Left lung (tissue), 10 donors: ENCODE results near the gene CCDC57. TPM values are rescaled to one million over a fixed set of nuclear protein-coding genes. Genes with fewer than 3 reads are reported as not detected.

Experiments
- ATAC-seq: fragments of 200-7000 bp; cut with Tn5 transposase; one replicate; pipeline ENCODE4 v1.9.1; 2020; ENCODE audit warnings: moderate library complexity
- DNase-seq, 4 donors: peaks; one replicate each; pipeline ENCODE4 v3.0.0-alpha.2; 2013 to 2020
- H3K27ac ChIP-seq, 2 donors: fragments of 200-600 bp; sonication (generic) in 1 of 2; one replicate each; pipeline versions ENCODE4 v1.5.0 to v1.8.0; 2020 to 2021
- H3K27me3 ChIP-seq, 2 donors: fragments of 200-600 bp; sonication (generic) in 1 of 2; one replicate each; pipeline versions ENCODE4 v1.5.0 to v1.8.0; 2020 to 2021
- H3K36me3 ChIP-seq, 2 donors: fragments of 200-600 bp; sonication (generic) in 1 of 2; one replicate each; pipeline versions ENCODE4 v1.5.0 to v1.8.0; 2020 to 2021
- H3K4me1 ChIP-seq, 2 donors: fragments of 200-600 bp; one replicate each; pipeline ENCODE4 v1.8.0; 2021
- H3K4me3 ChIP-seq, 2 donors: fragments of 200-600 bp; sonication (generic) in 1 of 2; one replicate each; pipeline versions ENCODE4 v1.5.0 to v1.8.0; 2020 to 2021; ENCODE audit warnings: mild to moderate bottlenecking in 1 of 2
- H3K9me3 ChIP-seq, 2 donors: fragments of 200-600 bp; sonication (generic) in 1 of 2; one replicate each; pipeline versions ENCODE4 v1.5.0 to v1.8.0; 2020 to 2021
- intact Hi-C, 2 donors: fragments of 100-400 bp; cut with DNase I; formaldehyde crosslinking; loops; one replicate each; pipeline versions ENCODE4 v1.11.2 to v1.14.2; 2022
- polyA plus RNA-seq, 6 donors: library from polyadenylated mRNA; unstranded; fragments of 120-200 nt; gene quantifications; one replicate each; pipeline ENCODE4 v1.2.1, GENCODE V29; 2013; ENCODE audit not compliant: insufficient read length in 6 of 6
- total RNA-seq, 2 donors: library from RNA; stranded (reverse); fragmentation: NEBNext Ultra II Directional; extraction: Animal tissue kit (Norgen Biotek cat#: 25700); gene quantifications; one replicate each; pipeline ENCODE4 v1.2.1, GENCODE V29; 2021
- TF ChIP-seq, protein P1 (sequence below), 2 donors: fragments of 200-600 bp; sonication (generic) in 1 of 2; IDR thresholded peaks; one replicate each; pipeline versions ENCODE4 v1.5.0 to v1.8.0; 2021; ENCODE audit warnings: antibody characterized with exemption in 2 of 2
- donor health status: DM: no; HTN: yes; CAD: no.
- donor health status: DM: no; HTN: no; CAD: no.

CCDC57 gene
- total and polyA plus RNA-seq, 8 donors = 41.7 to 73.4 (median 59.8) TPM

DNA sequence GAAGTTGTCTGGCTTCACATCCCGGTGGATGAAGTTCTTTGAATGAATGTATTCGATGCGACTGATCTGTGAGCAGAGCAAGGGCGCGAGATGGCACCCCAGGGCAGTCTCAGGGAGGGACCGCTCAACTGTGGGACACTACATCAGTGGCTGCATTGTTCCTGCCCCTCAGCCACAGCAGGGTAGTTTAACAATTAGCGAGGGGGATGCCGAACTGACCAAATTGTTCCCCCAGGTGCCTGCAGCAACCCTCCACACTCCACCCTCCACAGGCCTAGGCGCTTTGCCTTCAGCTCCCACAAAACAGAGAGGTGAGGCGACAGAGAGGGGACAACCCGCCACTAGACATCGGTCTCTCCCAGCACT lies 40.5 kb upstream of the CCDC57 start:
- DNase-seq = peak in 1 of 4 donors; percentile 27
- no peak overlapping the region for H3K4me3 ChIP-seq
- H3K27ac ChIP-seq = no peak overlapping the region
- no peaks in the 10 kb centered on the region for H3K27me3 ChIP-seq
- no peak for ATAC-seq
- intact Hi-C loops = no loop called here
- H3K9me3 ChIP-seq = no peaks in the 10 kb centered on the region
- peaks cover 10 to 88% of the 10 kb centered on the region in 2 donors for H3K36me3 ChIP-seq
- H3K4me1 ChIP-seq = peaks cover 0 to 2% of the 10 kb centered on the region in 2 donors
- TF ChIP-seq, protein P1, sequence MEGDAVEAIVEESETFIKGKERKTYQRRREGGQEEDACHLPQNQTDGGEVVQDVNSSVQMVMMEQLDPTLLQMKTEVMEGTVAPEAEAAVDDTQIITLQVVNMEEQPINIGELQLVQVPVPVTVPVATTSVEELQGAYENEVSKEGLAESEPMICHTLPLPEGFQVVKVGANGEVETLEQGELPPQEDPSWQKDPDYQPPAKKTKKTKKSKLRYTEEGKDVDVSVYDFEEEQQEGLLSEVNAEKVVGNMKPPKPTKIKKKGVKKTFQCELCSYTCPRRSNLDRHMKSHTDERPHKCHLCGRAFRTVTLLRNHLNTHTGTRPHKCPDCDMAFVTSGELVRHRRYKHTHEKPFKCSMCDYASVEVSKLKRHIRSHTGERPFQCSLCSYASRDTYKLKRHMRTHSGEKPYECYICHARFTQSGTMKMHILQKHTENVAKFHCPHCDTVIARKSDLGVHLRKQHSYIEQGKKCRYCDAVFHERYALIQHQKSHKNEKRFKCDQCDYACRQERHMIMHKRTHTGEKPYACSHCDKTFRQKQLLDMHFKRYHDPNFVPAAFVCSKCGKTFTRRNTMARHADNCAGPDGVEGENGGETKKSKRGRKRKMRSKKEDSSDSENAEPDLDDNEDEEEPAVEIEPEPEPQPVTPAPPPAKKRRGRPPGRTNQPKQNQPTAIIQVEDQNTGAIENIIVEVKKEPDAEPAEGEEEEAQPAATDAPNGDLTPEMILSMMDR (IDR thresholded peaks at IDR 0.05) = no peak

DNA sequence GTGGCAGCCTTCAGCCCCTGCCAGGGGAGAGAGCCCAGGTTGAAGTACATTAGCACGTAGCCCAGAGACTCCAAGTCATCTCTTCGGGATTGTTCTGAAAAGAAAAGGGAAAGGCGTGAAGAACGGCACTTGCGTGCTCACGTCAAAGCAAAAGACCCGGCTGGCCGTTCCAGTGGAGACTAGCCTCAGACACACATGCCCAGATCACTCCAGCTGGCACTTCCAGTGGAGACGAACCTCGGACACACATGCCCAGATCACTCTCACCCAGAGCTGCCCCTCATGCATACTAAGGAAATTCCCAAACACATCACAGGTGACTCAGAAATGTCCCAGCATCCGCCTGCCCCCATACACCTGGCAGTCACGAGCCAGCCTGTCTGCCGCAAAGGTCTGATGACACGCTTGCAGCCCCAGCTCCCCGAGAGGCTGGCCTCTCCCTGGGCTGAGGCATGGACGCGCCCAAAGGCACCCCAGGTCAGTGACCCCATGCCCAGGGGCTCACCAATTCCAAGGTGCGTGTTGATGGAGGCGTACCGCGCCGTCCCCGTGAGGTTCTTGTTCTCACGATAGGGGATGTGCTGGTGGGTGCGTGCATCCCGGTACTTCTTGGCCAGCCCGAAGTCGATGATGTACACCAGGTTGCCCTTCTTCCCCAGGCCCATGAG lies 40.0 kb upstream of the CCDC57 start:
- DNase-seq = peak in 1 of 4 donors; percentile 78
- H3K27me3 ChIP-seq = no peaks in the 10 kb centered on the region
- peaks cover 0 to 7% of the 10 kb centered on the region in 2 donors for H3K4me1 ChIP-seq
- no peaks in the 10 kb centered on the region for H3K9me3 ChIP-seq
- no peak overlapping the region for H3K27ac ChIP-seq
- peaks cover 10 to 88% of the 10 kb centered on the region in 2 donors for H3K36me3 ChIP-seq
- no peak for ATAC-seq
- TF ChIP-seq, protein P1 (IDR thresholded peaks at IDR 0.05) = no peak
- no peak overlapping the region for H3K4me3 ChIP-seq
- intact Hi-C loops = no loop called here

DNA sequence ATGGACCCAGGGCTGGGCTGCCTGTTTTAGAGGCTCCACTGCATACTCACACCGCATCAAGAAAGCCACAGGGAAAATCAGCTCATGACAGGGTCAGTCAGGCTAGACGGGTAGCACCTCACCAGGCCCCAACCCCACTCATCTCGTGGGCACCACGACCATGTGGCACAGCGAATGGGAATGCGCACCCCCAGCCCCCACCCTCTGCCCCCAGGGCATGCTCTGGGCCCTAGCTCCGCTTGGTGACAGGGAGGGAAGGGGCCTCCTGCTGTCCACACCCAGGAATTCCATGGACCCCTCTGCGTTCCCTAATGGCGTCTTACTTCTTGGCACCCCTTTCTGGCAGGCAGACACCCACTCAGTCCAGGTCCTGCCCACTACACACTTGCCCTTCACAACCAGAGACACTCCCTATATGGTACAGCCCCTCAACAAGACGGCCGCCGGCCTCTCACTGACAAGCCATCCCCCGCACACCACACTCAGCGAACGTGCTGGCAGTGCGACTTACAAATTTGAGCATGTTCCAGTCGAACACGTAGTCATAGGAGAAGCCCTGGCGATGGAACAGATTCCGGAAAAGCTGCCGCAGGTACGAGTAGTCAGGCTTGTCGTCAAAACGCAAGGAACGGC lies 38.3 kb upstream of the CCDC57 start:
- intact Hi-C loops = no loop called here
- no peak overlapping the region for H3K4me3 ChIP-seq
- H3K9me3 ChIP-seq = no peaks in the 10 kb centered on the region
- H3K27ac ChIP-seq = no peak overlapping the region
- H3K27me3 ChIP-seq = no peaks in the 10 kb centered on the region
- peaks cover 0 to 24% of the 10 kb centered on the region in 2 donors for H3K4me1 ChIP-seq
- ATAC-seq = no peak
- peaks cover 12 to 88% of the 10 kb centered on the region in 2 donors for H3K36me3 ChIP-seq
- TF ChIP-seq, protein P1 (IDR thresholded peaks at IDR 0.05) = no peak
- DNase-seq = peak in 2 of 4 donors; percentile 30 to 64

DNA sequence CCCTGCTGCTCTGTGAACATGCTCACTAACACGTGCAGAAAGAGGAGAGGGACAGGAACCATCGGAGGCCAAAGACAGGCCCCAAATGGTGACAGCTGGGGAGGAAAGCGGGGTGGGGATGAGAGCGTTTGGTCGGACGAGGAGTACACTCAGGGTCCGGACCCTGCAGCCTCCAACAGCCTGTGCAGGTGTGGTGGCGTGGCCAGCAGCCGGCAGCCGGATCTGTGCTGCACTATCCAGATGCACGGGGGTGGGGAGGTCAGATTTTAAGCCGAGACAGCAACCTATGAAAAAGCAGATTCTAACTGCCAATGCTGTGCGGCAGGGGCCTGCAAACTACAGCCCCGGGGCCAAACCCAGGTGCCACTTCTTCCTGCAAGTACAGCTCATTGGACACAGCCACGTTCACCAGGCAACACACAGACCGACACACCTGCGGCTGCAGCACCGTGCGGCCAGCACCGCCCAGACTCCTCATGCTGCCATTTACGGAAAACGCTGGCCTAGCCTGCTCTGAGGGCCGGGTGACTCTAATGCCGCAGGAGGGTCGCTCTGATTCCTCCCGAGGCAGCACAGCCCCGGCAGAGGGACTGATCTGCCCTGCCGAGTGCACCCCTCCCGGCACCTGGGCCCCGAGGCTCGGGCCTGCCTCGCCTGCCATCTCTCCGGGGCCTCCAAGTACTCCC lies 37.4 kb upstream of the CCDC57 start:
- Histone ChIP-seq H3K27me3 (no peaks in the 10 kb centered on the region), H3K9me3 (no peaks in the 10 kb centered on the region), H3K27ac (no peak overlapping the region), H3K4me1 (peaks cover 0 to 24% of the 10 kb centered on the region in 2 donors), H3K36me3 (peaks cover 14 to 88% of the 10 kb centered on the region in 2 donors), H3K4me3 (no peak overlapping the region)
- TF ChIP-seq, protein P1 (IDR thresholded peaks at IDR 0.05) = no peak
- peak in 2 of 4 donors; percentile 29 to 70 for DNase-seq
- ATAC-seq = no peak
- intact Hi-C loops = no loop called here
